Midbrain (tissue), 1 donor: ENCODE data around the gene RFC2.
"Not testable (repeated sequence)": the region's sequence is repeated elsewhere in the genome, so short reads cannot be mapped to it uniquely, and the experiment has no call there.

Experiments used
- DNase-seq: peaks from one replicate; lab custom pipeline; 2025; lab: John Stamatoyannopoulos, UW

RFC2 gene

DNA sequence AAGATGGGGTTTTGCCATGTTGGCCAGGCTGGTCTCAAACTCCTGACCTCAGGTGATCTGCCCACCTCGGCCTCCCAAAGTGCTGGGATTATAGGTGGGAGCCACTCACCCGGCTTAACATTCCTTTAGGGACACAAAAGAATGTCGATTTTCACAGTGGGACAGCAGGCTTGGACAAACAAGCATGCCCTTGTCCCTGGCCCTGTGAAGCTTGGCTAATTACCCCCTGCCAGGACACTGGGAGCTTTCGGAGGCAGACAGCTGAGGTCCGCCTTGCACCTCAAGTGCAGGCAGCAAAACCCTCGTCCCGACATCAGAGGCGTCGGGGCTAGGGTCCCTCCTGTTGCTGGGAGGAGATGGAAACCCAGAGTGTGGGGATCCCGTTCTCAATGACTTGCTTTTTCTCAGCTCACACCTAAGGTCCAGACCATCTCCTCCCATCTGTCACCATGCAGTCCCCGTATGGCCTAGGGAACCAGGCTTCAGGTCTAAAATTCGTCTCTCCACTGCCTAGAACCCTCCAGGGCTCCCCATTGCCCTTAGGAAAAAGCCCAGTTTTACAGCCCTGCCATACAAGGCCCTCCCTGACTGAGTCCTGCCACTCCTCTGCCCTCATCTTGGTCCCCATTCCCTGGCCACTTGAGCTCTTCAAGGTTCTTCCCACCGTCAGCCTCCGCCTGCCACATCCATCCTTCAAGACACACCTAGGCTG is 28.7 kb upstream of the RFC2 start:
- no peak for DNase-seq

DNA sequence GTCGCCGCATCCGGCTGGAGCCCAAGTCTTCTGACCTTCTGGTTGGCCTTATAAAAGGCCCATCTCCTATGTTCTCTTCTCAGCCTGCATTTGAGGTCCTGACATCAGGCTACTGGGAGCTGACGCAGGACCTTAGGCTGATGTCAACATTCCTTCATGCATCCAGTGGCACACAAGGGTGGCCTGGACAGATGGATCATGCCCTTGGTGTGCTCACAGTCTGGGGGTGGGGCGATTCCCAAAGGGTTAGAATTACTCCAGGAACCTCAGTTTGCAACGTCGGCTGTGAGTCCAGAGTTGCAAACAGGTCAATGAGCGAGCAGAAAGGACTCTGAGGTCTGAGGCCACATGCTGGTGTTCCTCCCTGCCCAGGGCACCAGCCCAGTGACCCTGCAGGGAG is 26.8 kb upstream of the RFC2 start:
- DNase-seq, result no peak

DNA sequence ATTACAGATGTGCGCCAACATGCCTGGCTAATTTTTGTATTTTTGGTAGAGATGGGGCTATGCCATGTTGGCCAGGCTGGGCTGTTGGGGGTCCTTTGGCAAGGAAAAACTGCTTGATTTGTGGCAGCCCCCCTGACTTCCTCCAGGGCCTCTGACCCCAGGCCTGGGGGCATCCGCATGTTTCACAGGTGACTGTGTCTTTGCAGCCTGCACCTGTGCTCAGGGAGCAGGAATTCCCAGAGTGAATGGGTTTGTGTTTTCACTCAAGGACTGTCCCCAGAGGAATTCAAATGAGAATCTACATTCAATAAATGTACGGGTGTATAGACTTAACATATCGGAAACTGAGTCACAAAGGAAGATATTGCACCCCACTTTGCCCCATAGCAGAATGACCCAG is 23.4 kb upstream of the RFC2 start:
- no peak for DNase-seq

DNA sequence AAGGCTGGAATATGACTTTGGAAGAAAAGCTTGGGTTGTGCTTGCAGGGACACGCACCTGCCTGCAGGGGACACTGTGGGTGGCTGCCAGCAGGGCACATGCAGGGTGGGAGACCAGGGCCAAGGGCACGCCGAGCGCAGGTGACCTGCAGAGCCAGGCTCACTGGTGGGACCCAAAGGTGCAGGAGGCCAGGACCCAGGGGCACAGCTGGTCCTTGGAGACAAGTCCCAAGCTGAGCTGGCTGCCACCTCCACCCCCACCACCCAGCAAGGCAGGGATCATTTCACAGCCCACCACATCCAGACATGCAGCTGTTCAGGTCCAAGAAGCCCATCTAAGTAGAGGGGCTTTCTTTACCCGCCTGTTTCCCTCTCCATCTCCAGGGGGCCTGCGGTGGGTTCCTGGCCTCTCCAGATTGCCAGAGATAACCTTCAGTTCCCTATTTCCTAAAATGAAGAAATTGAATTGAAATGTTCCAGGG is 21.2 kb upstream of the RFC2 start:
- DNase-seq, result no peak

DNA sequence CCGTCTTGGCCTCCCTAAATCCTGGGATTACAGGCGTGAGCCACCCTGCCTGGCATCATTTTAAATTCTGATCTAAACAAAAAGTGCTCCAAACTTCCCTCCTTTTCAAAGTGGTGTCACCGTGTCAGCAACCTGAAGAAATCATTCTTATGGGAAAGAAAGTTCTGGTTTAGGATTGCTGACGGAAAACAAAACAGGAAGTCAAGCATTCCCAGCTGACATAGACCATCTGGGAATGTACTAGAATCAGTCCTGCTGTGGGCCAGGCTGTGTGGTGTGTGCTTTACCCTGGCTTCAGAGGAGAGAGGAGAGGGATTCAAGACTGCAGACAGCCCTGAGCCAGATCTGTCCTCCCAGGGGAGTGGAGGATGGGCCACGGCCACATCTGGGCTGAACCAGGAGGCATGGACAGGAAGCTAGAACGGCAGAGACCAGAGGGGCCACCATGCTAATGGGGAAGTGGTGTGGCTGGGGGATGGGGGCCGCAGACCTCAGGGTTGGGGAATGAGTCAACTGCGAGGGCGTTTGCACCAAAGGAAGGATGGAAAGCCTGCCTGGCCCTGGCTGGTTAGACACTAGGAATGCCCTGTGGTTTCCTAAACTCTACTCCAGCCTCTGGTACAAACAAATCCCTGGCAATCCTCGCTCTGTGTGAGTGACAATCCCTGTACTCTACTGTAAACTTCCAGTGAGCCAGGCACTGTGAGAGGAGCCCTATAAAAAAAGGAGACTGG is 18.3 kb upstream of the RFC2 start:
- peak; percentile 33 for DNase-seq

DNA sequence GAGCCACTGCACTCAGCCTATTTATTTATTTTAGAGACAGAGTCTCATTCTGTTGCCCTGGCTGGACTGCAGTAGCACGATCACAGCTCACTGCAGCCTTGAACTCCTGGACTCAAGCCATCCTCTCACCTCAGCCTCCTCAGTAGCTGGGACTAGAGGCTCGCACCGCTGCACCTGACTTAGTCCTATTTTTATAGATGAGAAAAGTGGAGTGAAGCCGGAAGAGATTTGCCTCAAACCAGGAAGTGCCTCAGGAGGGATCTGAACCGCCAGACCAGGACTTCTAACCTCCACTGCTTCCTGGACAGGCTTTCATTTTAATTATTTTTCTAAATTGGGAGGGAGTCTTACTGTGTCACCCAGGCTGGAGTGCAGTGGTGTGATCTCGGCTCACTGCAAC is 17.5 kb upstream of the RFC2 start:
- DNase-seq, result no peak

DNA sequence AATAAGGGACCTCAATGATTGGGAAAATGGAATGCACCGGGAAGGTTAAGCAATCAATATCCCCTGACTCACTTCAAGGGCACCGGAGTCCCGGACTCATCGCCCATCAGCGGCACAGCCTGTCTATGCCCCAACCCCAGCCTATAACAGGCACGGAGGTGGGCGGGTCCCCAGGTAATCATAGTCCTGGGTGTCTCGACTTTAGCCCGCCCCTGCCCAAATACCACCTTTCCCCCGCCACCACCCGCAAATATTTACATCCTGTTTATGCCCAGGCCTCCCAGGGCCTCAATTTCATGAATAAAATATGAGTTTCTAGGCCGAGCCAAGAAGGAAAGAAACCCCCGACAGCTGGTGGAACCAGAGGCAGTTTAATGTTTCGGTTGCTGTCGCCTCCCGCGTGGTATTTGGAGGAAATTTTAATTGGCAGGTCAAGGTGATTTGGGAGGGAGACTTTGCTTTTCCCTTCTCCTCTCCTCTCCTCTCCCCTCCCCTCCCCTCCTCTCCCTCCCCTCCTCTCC is 15.6 kb upstream of the RFC2 start:
- peak; percentile 62 for DNase-seq

DNA sequence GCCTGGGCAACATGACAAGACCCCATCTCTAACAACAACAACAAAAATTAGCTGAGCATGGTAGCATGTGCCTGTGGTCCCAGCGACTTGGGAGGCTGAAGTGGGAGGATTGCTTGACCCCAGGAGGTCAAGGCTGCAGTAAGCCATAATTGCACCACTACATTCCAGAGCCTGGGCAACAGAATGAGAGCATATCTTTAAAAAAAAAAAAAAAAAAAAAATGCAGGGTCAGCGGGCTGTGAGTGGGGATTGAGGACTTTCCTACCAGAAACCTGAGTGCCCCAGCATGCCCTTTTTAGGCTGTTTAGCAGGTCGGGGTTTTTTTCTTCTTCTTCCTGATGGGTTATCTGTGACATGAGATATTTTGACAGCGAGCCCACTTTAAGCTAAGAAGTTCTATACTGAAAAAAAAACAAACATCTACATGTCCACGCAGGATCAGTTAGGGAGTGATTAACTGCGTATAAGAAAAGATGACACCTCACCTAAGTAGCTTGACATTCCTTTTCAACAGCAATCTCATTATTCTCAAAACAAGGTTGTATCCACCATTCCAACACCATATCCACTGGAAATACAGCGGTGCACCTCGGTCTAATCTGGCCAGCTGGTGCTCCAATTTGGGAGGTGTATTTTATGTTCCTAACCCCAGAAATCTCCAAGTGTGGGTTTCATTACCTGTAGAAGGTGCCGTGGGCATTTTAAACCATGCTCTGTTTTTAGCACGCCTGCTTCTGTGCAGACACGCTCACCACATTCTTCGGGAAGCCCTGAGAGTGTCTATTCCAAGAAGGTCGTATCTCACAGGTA is 13.8 kb upstream of the RFC2 start:
- no peak for DNase-seq

DNA sequence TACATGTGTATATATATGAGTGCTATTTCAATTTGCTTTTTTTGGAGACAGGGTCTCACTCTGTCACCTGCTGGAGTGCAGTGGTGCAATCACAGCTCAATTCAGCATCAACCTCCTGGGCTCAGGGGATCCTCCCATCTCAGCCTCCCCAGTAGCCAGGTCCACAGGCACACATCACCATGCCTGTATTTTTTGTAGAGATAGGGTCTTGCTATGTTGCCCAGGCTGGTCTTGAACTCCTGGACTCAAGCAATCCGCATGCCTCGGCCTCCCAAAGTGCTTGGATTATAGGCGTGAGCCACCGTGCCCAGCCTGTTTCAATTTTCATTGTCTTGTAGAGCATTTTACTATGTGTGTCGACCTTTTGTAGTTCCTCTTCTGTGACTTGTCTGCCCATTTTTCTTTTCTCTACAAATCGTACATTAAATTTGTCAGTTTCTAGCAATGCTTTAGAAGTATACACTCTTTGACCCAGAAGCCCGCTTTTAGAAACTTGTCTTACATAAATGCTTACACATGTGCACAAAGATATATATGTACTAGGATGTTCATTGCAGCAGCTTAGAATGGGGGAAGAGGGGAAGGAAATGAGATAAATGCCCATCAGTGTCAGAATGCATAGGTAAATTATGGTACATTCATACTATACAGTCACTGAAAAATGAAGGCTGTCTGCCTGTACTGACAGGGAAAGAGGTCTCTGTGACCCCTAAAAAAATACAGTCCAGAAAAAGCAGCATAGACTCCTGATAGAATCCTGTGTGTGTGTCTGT is 12.2 kb upstream of the RFC2 start:
- no peak for DNase-seq

DNA sequence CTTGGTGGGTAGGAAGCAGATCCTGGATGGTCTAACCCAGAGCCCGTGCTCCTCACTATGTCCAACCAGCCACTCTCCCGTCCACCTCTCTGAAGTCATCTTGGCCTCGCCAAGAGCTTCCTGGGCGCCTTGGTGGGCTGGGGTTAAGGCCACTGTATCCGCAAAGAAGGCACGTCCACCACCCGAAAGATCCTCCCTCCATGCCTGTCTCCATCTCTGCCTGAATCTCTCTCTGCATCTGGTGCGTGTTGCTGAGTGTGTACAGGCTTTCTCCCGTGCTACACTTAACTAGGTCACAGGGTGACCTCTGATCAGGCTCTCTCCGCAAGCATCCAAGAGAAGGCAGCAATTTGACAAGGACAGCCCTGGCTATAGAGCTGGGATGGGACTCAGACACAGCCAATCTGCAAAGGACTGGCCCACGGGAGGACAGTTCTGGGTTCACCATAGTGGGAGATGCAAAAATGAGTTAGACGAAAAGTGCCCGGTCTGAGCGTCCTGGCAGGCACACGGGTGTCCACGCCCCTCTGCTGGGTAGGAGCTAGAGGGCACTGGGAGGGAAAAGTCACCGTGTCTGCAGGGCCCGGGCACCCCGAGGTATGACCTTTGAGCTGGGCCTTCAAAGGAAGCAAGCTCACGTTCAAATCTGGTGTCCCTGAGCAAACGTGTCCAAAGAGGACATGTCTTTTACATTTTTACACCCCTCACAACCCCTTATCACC is 9.4 kb upstream of the RFC2 start:
- DNase-seq, result no peak

DNA sequence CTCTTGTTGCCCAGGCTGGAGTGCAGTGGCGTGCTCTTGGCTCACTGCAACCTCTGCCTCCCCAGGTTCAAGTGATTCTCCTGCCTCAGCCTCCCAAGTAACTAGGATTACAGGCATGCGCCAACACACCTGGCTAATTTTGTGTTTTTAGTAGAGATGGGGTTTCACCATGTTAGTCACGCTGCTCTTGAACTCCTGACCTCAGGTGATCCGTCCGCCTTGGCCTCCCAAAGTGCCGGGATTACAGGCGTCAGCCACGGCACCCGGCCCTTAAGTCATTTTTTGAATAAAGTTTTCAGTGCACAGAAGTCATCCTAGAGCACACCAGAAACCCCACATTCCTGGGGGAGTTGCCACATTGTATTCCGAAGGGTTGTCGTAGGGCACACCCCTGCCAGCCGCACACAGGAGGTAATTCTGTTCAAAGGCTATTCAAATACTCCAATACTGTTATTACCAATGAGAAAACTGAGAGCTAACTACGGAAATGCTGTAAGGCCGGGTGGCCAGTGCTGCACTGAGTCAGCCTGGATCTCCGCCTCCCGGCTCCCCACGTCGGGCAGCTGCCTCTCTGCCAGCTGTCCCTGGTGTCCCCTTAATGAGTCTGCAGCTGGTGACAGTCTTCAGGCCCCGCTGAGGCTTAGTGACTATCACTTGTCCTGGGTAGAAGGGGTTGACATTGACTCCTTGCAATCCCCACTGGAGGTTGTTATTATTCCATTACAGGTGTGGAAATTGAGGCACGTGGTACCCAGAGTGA is 8.6 kb upstream of the RFC2 start:
- DNase-seq, result no peak

DNA sequence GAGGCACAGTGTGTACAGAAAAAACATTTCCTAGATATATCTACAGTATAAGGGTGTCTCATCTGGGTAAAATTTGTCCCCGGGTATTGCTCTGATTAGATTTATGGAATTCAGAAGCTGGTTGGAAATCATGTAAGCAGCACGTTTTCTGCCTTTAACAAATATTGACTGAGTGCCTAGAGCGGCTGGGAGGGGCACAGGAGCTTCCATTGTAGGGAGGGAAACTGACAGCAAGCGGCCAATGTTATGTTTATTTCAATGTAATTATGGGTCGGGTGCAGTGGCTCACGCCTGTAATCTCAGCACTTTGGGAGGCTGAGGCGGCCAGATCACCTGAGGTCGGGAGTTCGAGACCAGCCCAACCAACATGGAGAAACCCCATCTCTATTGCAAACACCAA is 4.4 kb upstream of the RFC2 start:
- DNase-seq, result no peak

DNA sequence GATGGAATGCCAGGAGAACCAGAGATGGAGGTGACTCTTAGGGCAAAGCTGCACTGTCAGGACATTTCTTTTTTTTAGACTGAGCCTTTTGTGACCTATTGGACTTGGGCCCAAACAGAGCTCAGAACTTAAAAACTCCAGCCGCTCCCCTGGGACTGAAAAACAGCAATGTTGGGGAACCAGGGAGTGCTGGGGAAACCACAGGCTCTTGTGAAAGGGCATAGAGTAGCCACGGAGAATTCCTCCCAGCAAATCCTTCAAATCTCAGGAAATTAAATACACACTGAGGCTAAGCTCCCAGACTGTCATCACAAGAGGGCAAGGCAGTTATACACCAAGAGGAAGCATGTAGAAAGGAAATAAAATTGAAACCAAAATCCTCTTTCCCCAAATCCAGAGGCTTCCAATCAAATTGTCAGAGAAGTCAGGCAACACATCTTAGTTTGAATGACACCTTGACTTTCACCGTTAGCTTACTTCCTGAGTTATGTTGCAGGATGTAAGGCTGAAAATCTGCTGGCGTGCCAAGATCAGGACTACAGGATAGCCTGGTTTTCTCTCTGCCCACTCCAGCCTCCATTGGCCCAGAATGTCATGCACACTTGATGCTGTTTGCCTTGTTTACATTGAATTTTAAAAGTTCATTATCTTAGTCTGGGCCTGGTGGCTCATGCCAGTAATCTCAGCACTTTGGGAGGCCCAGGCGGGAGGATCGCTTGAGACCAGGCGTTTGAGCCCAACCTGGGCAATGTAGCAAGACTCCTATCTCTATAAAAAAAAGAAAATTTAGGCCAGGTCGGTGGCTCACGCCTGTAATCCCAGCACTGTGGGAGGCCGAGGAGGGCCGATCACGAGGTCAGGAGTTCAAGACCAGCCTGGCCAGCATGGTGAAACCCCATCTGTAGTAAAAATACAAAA is 2.6 kb upstream of the RFC2 start:
- DNase-seq, result no peak

DNA sequence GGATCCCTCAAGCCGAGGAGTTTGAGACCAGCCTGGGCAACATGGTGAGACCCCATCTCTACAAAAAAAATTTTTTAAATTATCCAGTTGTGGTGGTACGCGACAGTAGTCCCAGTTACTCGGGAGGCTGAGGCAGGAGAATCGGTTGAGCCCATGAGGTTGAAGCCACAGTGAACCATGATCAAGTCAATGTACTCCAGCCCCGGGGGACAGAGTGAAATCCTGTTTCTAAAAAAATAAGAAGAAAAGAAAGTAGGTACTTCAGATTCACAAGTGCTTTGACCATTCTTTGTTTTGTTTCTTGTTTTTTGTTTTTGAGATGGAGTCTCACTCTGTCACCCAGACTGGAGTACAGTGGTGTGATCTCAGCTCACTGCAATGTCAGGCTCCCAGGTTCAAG is 1.3 kb upstream of the RFC2 start:
- DNase-seq, result not testable (repeated sequence)

DNA sequence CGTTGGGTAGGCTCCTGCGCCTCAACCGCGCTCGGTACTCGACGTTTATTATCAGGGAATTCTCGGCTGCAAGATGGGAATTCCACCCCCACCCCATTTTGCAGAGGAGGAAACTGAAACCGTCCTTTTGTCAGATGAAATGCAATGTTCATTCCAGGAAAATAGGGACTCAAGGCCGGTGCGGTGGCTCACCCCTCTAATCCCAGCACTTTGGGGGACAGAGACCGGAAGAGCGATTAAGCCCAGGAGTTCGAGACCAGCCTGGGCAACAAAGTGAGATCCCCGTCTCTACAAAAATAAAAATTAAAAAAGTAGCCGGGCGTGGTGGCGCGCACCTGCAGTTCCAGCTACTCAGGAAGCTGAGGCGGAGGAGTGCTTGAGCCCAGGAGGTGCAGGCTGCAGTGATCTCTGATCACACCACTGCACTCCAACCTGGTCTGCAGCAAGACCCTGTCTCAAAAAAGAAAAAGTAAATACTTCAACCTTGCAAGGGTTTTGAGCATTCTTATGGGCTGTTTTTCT is 720 bp upstream of the RFC2 start:
- no peak for DNase-seq

DNA sequence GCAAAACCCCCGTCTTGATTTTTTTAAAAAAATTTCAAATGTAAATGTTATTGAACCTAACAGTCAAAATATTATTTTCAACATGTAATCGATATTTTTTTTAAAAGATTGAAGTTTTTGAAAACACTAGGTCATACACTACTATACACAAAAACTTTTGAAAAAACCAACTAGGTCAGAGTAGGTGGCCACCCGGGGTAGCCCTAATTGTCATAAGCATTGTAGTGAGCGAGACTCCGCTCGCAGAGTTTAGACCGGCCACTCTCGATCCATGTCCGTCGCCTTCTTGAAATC is 417 bp downstream of the RFC2 start:
- no peak for DNase-seq

DNA sequence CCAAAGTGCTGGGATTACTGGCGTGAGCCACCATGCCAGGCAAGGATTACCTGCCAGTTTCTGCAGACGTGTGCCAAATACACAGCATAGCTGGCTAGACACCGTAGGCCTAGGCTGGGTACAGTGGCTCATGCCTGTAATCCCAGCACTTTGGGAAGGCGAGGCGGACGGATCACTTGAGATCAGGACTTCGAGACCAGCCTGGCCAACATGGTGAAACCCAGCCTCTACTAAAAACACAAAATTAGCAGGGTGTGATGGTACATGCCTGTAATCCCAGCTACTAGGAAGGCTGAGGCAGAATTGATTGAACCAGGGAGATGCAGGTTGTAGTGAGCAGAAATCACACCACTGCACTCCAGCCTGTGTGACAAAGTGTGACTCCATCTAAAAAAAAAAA is 868 bp downstream of the RFC2 start:
- DNase-seq, result no peak

DNA sequence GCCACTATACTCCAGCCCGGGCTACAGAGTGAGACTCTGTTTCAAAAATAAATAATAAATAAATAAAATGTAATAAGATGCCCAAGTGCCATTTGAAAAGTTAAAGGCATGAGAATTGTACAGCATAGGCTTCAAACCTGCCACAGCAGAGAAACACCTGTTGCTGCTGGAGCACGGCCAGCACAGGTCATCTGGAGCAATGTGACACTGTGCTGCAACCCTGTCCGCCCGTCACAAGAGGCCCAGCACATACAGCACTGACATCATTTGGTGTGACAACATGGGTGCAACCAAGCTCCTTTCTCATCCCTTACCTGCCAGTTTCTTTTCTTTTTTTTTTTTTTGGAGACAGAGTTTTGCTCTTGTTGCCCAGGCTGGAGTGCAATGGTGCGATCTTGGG is 1.3 kb downstream of the RFC2 start:
- DNase-seq, result no peak

DNA sequence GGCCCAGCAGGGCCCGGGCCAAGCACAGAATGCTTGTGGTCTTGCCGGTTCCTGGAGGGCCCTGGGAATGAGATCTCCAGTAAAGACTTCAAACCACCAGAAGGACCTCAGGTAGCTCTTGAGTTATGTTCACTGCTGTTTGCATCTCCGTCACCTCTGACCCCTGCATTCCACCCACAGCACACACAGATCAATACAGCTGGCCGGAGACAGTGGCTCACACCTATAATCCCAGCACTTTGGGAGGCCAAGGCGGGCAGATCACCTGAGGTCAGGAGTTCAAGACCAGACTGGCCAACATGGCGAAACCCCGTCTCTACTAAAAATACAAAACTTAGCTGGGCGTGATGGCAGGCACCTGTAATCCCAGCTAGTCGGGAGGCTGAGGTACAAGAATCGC is 5.1 kb downstream of the RFC2 start:
- DNase-seq, result not testable (repeated sequence)
